ENCODE results near the gene GSG1L.

Gene GSG1L

DNA sequence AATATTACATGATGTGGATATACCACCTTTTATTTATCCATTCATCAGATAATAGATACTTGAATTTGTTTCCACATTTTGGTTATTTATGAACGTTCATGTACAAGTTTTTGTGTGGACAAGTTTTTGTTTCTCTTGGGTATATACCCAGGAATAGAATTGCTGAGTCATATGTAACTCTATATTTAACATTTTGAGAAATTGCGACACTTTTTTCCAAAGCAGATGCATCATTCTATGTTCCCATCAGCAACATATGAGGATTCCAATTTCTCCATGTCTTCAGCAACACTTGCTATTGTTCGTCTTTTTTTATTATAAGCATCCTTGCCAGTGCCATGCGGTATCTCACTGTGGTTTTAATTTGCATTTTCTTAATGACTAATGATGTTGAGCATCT is 93.9 kb downstream of the GSG1L start:
- Mint-ChIP-seq H3K4me3 (no peak overlapping the region), H3K36me3 (ENCODE audit: insufficient read depth) (no peaks in the 10 kb centered on the region), H3K27ac (no peak overlapping the region), H3K4me1 (ENCODE audit: low read depth in 2 of 2) (no peaks in the 10 kb centered on the region), H3K27me3 (peaks cover 17 to 29% of the 10 kb centered on the region in 2 donors), H3K9me3 (no peaks in the 10 kb centered on the region)
- ATAC-seq (replicated peaks) = no peak
- no peak for DNase-seq

DNA sequence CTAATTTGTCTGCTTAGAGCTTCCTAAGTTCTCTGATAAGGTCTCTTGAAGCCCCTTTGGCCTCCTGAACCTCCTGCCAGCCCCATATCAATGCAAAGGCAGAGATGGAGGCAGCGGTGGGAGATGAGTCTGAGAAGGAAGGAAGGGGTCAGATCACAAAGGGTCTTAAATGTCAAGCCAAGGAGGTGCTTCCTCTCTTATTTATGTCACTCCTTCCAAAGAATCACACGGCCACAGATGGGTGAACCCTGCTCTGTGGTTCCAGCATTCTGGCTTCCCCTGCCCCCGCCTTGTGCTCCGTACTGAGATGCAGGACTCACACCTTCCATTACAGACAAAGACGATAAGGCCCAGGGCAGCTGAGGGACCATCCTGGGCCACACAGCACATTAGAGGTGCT is 96.3 kb downstream of the GSG1L start:
- H3K4me3 Mint-ChIP-seq = no peak overlapping the region
- H3K27me3 Mint-ChIP-seq = peaks cover 34 to 48% of the 10 kb centered on the region in 2 donors
- ATAC-seq (replicated peaks) = no peak
- no peaks in the 10 kb centered on the region for H3K9me3 Mint-ChIP-seq
- H3K36me3 Mint-ChIP-seq (ENCODE audit: insufficient read depth) = no peaks in the 10 kb centered on the region
- DNase-seq = no peak
- H3K4me1 Mint-ChIP-seq (ENCODE audit: low read depth in 2 of 2) = no peaks in the 10 kb centered on the region
- no peak overlapping the region for H3K27ac Mint-ChIP-seq

DNA sequence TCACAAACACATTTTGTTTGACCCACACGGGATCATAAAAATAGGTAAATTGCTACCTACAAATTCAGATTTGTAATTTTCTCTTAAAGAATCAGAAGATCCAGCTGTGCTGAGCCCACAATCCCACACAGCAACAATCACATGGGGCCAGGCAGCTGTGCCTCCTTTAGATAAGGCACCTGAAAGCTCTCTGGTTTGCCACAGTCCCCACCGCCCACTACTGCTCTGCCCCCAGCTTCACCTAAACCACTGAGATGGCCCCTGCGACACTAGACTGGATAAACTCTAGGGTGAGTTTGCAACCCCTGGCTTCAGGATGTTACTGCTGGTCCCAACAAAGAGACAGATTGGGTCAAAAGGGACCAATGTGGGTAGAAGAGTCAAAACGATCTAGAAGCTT is 96.8 kb downstream of the GSG1L start:
- H3K27ac Mint-ChIP-seq = no peak overlapping the region
- no peaks in the 10 kb centered on the region for H3K9me3 Mint-ChIP-seq
- H3K4me1 Mint-ChIP-seq (ENCODE audit: low read depth in 2 of 2) = no peaks in the 10 kb centered on the region
- ATAC-seq (replicated peaks) (no peak), DNase-seq (no peak)
- no peaks in the 10 kb centered on the region for H3K36me3 Mint-ChIP-seq (ENCODE audit: insufficient read depth)
- H3K27me3 Mint-ChIP-seq = peaks cover 34 to 52% of the 10 kb centered on the region in 2 donors
- H3K4me3 Mint-ChIP-seq = no peak overlapping the region

DNA sequence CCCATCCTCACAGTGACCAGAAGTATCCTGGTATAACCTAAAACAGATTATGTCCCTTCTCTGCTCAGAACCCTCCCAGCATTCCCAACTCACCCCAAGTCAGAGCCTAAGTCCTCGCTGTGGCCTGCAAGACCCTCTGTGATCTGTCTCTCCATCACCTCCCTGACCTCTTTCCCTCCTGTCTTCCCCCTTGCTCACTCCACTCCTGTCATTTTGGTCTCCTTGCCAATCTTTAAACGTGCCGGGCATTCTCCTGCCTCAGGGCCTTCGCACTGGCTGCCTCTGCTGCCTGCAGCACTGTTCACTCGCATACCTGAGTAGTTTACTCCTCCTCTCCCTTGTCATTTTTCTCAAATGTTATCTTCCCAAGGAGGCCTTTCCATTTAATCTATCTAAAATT is 97.7 kb downstream of the GSG1L start:
- Mint-ChIP-seq H3K27me3 (peaks cover 32 to 61% of the 10 kb centered on the region in 2 donors), H3K36me3 (ENCODE audit: insufficient read depth) (no peaks in the 10 kb centered on the region), H3K4me1 (ENCODE audit: low read depth in 2 of 2) (no peaks in the 10 kb centered on the region), H3K27ac (no peak overlapping the region), H3K9me3 (no peaks in the 10 kb centered on the region), H3K4me3 (no peak overlapping the region)
- ATAC-seq (replicated peaks) = no peak
- DNase-seq = no peak

DNA sequence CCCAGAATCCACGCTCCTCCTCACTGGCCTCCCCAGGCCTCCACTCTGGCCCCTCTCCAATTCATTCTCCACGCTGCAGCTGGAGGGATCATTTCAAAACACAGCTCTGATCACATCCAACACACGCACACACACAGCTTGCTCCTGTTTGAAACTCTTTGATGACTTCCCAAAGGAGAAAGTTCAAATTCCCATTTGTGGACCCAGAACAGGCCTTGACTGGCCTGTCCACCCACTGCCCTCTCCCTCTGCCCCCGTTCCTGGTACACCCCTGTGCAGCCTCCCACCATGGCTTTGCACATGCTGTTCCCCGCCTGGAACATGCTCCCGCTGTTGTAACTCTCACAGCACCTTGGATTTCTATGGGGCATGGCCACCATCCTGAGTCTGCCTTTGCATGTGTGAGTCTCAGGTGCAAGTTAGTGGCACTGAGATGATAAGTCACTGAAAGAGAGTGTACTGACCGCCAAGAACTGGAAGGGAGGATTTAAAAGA is 100.0 kb downstream of the GSG1L start:
- peaks cover 39 to 76% of the 10 kb centered on the region in 2 donors for H3K27me3 Mint-ChIP-seq
- no peak for ATAC-seq (replicated peaks)
- H3K27ac Mint-ChIP-seq = no peak overlapping the region
- DNase-seq = no peak
- H3K4me3 Mint-ChIP-seq = no peak overlapping the region
- no peaks in the 10 kb centered on the region for H3K9me3 Mint-ChIP-seq
- no peaks in the 10 kb centered on the region for H3K4me1 Mint-ChIP-seq (ENCODE audit: low read depth in 2 of 2)
- H3K36me3 Mint-ChIP-seq (ENCODE audit: insufficient read depth) = no peaks in the 10 kb centered on the region

DNA sequence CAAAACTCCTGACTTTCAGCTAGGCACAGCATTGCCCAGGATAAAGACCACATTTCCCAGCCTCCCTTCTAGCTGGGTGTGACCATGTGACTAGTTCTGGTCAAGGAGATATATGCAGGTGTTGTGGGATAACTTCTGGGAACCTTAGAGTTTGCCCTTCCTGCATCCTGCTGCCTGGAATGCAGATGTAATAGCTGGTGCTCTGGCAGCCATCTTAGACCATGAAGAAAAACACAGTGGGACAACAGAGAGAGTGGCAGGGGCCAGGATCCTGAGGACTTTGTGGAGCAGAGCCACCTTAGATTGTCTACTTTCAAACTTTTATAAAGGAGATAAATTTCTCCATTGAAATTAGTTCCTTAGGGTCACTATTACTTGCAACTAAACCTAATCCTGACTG is 101.3 kb downstream of the GSG1L start:
- ATAC-seq (replicated peaks) = no peak
- Mint-ChIP-seq H3K4me1 (ENCODE audit: low read depth in 2 of 2) (no peaks in the 10 kb centered on the region), H3K27me3 (peaks cover 45 to 73% of the 10 kb centered on the region in 2 donors)

DNA sequence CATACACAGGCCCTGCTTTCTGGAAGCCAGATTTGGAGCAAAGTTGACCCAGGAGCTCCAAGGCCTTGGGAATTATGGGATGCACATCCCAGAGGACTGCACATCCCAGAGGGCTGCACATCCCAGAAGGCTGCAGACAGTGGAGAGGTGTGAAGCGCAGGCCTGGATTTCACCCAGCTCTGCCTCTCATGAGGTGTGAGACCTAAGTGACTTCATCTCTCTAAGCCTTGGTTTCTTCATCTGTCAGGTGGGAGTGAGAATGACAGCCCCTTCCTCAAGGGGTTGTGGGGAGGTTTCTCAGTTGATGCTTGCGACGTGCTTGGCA is 102.3 kb downstream of the GSG1L start:
- Mint-ChIP-seq H3K4me1 (ENCODE audit: low read depth in 2 of 2) (no peaks in the 10 kb centered on the region), H3K9me3 (peaks cover 0 to 6% of the 10 kb centered on the region in 2 donors), H3K4me3 (no peak overlapping the region), H3K27me3 (peaks cover 44 to 65% of the 10 kb centered on the region in 2 donors), H3K27ac (no peak overlapping the region), H3K36me3 (ENCODE audit: insufficient read depth) (no peaks in the 10 kb centered on the region)
- DNase-seq (no peak), ATAC-seq (replicated peaks) (no peak)

More for the DNA sequence above, 101.3 kb downstream of the GSG1L start:
- H3K36me3 Mint-ChIP-seq (ENCODE audit: insufficient read depth) = no peaks in the 10 kb centered on the region
- no peak overlapping the region for H3K4me3 Mint-ChIP-seq
- peaks cover 0 to 6% of the 10 kb centered on the region in 2 donors for H3K9me3 Mint-ChIP-seq
- no peak overlapping the region for H3K27ac Mint-ChIP-seq
- no peak for DNase-seq

DNA sequence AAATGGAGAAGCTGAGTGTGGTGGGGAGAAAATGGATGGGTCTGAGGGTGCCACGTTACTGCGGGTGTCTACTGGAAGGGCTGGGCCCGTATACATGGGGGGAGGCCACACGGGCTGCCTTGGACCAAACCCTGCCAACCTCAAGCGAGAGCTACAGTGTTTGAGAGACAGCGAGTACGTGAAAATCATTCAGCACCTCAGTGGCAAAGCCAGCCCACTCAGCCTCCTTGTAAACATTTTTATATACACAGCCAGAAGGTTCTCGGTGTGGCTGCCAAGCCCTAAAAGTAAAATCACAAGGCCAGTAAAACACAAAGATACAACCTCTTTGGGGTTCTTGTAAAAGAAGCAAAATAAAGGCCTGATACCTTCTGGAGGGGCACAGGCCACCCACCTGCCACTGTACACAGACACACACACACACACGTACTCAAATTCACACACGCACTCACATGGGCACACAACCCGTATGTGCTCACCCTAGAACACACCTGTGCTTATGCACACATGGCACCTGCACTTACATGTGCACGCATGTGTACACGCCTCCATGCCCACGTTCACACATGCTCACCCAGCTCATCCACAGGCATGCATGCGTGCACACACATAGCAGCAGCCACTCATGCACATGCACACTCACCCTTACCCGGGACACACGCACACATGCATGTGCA is 102.8 kb downstream of the GSG1L start:
- Mint-ChIP-seq H3K27ac (no peak overlapping the region), H3K4me1 (ENCODE audit: low read depth in 2 of 2) (no peaks in the 10 kb centered on the region), H3K9me3 (peaks cover 0 to 8% of the 10 kb centered on the region in 2 donors), H3K4me3 (no peak overlapping the region), H3K27me3 (peaks cover 41 to 64% of the 10 kb centered on the region in 2 donors), H3K36me3 (ENCODE audit: insufficient read depth) (no peaks in the 10 kb centered on the region)
- DNase-seq = no peak
- no peak for ATAC-seq (replicated peaks)

DNA sequence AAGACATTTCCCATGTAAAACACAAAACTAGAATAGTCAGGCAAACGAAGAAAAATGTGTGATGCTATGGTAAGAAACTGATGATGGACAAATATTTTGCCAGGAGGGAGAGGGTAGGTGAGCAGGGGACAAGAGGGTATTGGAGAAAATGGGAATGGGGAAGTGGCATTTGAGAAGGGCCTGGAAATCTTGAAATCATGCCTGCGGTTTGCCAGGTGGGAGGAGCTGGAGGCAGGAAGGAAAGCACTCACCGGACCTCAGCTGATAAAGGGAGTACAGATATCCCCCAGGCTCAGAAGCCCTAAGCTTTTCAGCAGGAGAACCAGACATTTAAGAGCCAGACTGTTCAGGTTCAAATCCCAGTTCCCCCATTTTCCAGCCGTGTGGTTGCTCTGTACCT is 103.6 kb downstream of the GSG1L start:
- DNase-seq (no peak), ATAC-seq (replicated peaks) (no peak)
- no peaks in the 10 kb centered on the region for H3K4me1 Mint-ChIP-seq (ENCODE audit: low read depth in 2 of 2)
- H3K36me3 Mint-ChIP-seq (ENCODE audit: insufficient read depth) = no peaks in the 10 kb centered on the region
- peaks cover 3 to 15% of the 10 kb centered on the region in 2 donors for H3K9me3 Mint-ChIP-seq
- peaks cover 44 to 56% of the 10 kb centered on the region in 2 donors for H3K27me3 Mint-ChIP-seq
- no peak overlapping the region for H3K27ac Mint-ChIP-seq
- H3K4me3 Mint-ChIP-seq = no peak overlapping the region

DNA sequence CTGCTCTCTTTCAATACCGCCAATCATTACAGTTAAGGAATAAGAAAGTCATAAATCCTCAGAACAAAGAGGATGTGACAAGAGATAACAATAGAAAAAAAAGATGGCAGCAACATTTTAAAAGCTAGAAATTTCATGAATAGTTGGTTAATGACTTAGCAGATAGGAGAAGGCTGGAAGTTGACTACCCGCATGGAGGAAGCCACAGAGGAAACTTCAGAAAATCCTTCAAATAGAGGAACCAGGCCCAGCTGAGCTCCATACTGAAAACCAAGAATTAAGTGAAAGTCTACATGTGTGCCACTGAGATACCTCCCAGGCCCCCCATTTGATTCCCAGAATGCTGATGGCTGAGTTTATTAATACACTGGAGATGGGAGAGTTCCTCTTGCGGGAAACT is 109.3 kb downstream of the GSG1L start:
- Mint-ChIP-seq H3K27me3 (peaks cover 42 to 51% of the 10 kb centered on the region in 2 donors), H3K4me1 (ENCODE audit: low read depth in 2 of 2) (no peaks in the 10 kb centered on the region), H3K36me3 (ENCODE audit: insufficient read depth) (no peaks in the 10 kb centered on the region), H3K9me3 (peaks cover 3 to 15% of the 10 kb centered on the region in 2 donors), H3K4me3 (no peak overlapping the region), H3K27ac (no peak overlapping the region)
- no peak for DNase-seq
- no peak for ATAC-seq (replicated peaks)

DNA sequence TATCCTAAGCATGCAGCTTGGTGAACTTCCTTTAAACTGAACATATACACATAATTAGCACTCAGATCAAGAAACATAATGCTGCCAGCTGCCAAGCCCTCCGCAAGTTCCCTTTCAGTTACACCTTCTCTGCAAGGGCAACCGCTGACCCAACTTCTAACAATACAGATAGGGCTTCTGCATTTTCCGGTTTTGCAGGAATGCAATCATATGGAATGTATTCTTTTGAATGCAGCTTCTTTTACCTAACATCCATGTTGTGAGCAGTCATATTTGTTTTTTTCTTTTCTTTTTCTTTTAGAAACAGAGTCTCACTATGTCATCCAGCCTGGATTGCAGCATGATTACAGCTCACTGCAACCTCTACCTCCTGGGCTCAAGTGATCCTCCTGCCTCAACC is 110.7 kb downstream of the GSG1L start:
- Mint-ChIP-seq H3K36me3 (ENCODE audit: insufficient read depth) (no peaks in the 10 kb centered on the region), H3K4me1 (ENCODE audit: low read depth in 2 of 2) (no peaks in the 10 kb centered on the region), H3K27ac (no peak overlapping the region), H3K9me3 (peaks cover 3 to 14% of the 10 kb centered on the region in 2 donors), H3K27me3 (peaks cover 42 to 51% of the 10 kb centered on the region in 2 donors), H3K4me3 (no peak overlapping the region)
- DNase-seq (no peak), ATAC-seq (replicated peaks) (no peak)

DNA sequence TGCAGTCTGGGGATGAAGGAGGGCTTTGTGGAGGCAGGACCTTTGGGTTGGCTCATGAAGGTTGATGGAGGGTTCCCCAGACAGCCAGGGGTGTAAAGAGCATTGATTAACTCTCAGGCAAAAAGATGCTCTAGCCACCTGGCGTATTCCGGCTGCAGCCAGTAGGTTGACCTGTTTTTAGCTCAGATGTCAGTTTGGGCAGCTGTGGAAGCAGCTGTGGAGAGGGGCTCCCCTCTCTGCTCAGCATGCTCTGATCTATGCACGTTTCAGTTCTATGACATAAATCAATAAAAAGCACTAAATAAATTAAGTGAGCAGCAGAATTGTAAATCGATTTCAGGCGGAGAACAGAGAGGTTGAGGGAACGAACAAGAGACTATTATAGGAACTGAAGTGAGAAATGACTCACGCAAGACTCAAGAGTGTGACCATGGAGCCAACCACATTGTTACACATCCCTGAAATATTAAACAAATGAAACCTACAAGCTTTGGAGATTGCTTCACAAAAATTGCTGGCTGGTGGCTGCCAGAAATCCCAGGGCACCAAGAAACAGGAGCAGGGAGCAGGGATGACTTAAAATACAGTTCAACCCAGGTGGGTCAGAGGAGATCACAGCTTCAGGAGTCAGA is 111.9 kb downstream of the GSG1L start:
- Mint-ChIP-seq H3K27me3 (peaks cover 42 to 45% of the 10 kb centered on the region in 2 donors), H3K36me3 (ENCODE audit: insufficient read depth) (no peaks in the 10 kb centered on the region), H3K4me3 (no peak overlapping the region), H3K9me3 (peaks cover 3 to 9% of the 10 kb centered on the region in 2 donors), H3K27ac (no peak overlapping the region), H3K4me1 (ENCODE audit: low read depth in 2 of 2) (no peaks in the 10 kb centered on the region)
- DNase-seq (no peak), ATAC-seq (replicated peaks) (no peak)

DNA sequence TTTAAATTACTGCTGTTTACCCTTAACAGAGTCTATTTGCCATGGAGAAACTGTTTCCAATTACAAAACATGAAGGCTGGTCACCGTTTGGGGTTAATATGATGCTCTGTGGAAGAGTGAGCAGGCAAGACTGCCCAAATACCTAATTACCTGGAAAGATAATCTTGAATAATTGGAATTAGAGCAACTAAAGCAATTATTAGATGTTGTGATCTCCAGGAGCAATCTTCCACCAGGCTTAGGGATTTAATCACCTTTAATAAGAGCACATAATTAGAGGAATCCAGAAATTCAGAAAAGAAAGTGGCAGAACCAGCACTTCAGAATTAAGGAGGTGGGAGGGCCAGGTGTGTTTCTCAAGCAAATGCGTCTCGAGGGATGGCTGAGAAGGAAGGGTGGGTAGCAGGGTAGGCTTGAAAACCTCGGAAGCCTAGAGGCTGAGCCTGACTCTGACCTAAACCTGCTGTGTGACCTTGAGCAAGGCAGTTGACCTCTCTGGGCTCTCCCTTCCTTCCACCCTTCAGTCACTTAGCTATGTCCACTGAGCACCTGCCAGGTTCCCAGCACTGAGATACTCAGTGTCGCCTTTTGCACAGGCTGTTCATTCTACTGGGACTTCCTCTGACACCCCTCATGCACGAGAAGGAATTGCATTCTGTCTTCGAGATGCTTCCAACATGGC is 113.2 kb downstream of the GSG1L start:
- no peak overlapping the region for H3K27ac Mint-ChIP-seq
- H3K27me3 Mint-ChIP-seq = peaks cover 46 to 50% of the 10 kb centered on the region in 2 donors
- no peaks in the 10 kb centered on the region for H3K4me1 Mint-ChIP-seq (ENCODE audit: low read depth in 2 of 2)
- DNase-seq = no peak
- H3K9me3 Mint-ChIP-seq = peaks cover 0 to 2% of the 10 kb centered on the region in 2 donors
- no peak for ATAC-seq (replicated peaks)
- H3K36me3 Mint-ChIP-seq (ENCODE audit: insufficient read depth) = no peaks in the 10 kb centered on the region
- no peak overlapping the region for H3K4me3 Mint-ChIP-seq

DNA sequence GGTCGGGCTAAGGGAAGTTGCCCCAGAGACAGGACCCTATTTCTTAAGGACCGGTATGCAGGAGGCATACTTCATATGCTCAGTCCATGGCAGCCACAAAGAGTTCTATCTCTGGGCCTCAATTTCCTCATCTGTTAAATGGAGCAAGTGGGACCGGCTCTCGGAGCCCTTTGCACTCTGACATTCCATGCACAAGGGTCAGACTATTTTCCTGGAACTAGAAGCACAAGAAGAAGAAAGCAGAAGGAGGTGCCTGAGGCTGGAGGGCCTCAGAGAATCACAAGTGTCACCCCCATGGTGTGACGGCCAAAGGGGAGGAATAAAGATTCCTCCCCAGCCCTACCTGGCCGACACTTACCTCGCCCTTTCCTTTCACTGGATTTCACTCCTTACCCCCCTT is 115.8 kb downstream of the GSG1L start:
- no peaks in the 10 kb centered on the region for H3K9me3 Mint-ChIP-seq
- peaks cover 38 to 48% of the 10 kb centered on the region in 2 donors for H3K27me3 Mint-ChIP-seq
- peaks cover 0 to 2% of the 10 kb centered on the region in 2 donors for H3K4me1 Mint-ChIP-seq (ENCODE audit: low read depth in 2 of 2)
- no peak for ATAC-seq (replicated peaks)
- DNase-seq = no peak
- H3K4me3 Mint-ChIP-seq = no peak overlapping the region
- no peaks in the 10 kb centered on the region for H3K36me3 Mint-ChIP-seq (ENCODE audit: insufficient read depth)
- no peak overlapping the region for H3K27ac Mint-ChIP-seq
